Omental fat pad (tissue), 4 donors: ENCODE data around the gene B4GALT2. TPM values are rescaled to one million over a fixed set of nuclear protein-coding genes. Genes with fewer than 3 reads are reported as not detected.

Experiments used
- ATAC-seq: fragments of 150-250 bp; one replicate; pipeline ENCODE4 v1.9.1; 2016; ENCODE audit warnings: mild to moderate bottlenecking, moderate library complexity; ENCODE audit not compliant: low FRiP score
- DNase-seq: peaks from one replicate; pipeline ENCODE4 v3.0.0-alpha.2; 2019; ENCODE audit warnings: low spot score
- CTCF ChIP-seq, 3 donors: fragments of 450-650 bp; IDR thresholded peaks; one replicate each; pipeline ENCODE4 v1.5.1; 2016 to 2017; ENCODE audit warnings: antibody characterized with exemption in 3 of 3, mild to moderate bottlenecking in 3 of 3, moderate library complexity in 2 of 3
- total RNA-seq, 4 donors: library from RNA; depleted of rRNA; stranded (reverse); fragments of >200 nt; gene quantifications; one replicate each; pipeline ENCODE4 v1.1.0, GENCODE V29; 2016

The B4GALT2 gene
- total RNA-seq, 4 donors from 2014 or later, result 20.3 to 67.9 (median 42.6) TPM

- DNase-seq, result no peak
- TF ChIP-seq CTCF (IDR thresholded peaks at IDR 0.05), result no peak
- no peak for ATAC-seq
These were observed 8.1 kb upstream of the B4GALT2 start for GRCh38 chr1:43970911-43971310.

- no peak for TF ChIP-seq CTCF (IDR thresholded peaks at IDR 0.05)
- DNase-seq (no peak), ATAC-seq (no peak)
These were observed 7.6 kb upstream of the B4GALT2 start for GRCh38 chr1:43971336-43971980.

GRCh38 chr1:43973981-43974442 lies 5.0 kb upstream of the B4GALT2 start:
- no peak for TF ChIP-seq CTCF (IDR thresholded peaks at IDR 0.05)
- DNase-seq (no peak), ATAC-seq (no peak)

GRCh38 chr1:43974443-43975248 lies 4.4 kb upstream of the B4GALT2 start, which contains the start of gene ATP6V0B:
ATP6V0B (plus strand) TSS chr1:43974960; CDS start chr1:43975041, 81 bp downstream.
- DNase-seq, result peak; percentile 94

GRCh38 chr1:43975249-43975961 lies 3.6 kb upstream of the B4GALT2 start:
- no peak for TF ChIP-seq CTCF (IDR thresholded peaks at IDR 0.05)
- ATAC-seq (peak; percentile 3), DNase-seq (no peak)

More at GRCh38 chr1:43974443-43975248, 4.4 kb upstream of the B4GALT2 start, which contains the start of gene ATP6V0B:
- ATAC-seq, result peak; percentile 78
- TF ChIP-seq CTCF (IDR thresholded peaks at IDR 0.05), result no peak

- ATAC-seq (no peak), DNase-seq (no peak)
- no peak for TF ChIP-seq CTCF (IDR thresholded peaks at IDR 0.05)
These were observed 3.0 kb upstream of the B4GALT2 start for GRCh38 chr1:43976045-43976444.
